Measurements from ENCODE around the gene MLPH. TPM values are rescaled to one million over a fixed set of nuclear protein-coding genes. Genes with fewer than 3 reads are reported as not detected.

The MLPH gene
- total RNA-seq, 2 experiments from 2014 or later: not detected

- CTCF ChIA-PET: interaction anchor here (1.2 to 10.4 kb wide), 3 partner anchors 13 to 86 kb away, joined by 3 to 399 read pairs (median 6); no protein-coding TSS in a partner anchor
- POLR2A ChIA-PET: no interaction called here
- Mint-ChIP-seq H3K9me3 (no peaks in the 10 kb centered on the region), H3K27ac (no peak overlapping the region), H3K4me1 (ENCODE audit: low read depth) (peaks cover 6% of the 10 kb centered on the region), H3K27me3 (peaks cover 16% of the 10 kb centered on the region), H3K36me3 (no peaks in the 10 kb centered on the region), H3K4me3 (no peak overlapping the region)
- intact Hi-C loops (cut with micrococcal nuclease): no loop called here
- DNase-seq: no peak
Measured at GRCh38 chr2:237507512-237507911, 20.5 kb downstream of the MLPH start.

GRCh38 chr2:237508361-237508760, 21.3 kb downstream of the MLPH start:
- POLR2A ChIA-PET: no interaction called here
- CTCF ChIA-PET: interaction anchor here (1.2 to 10.4 kb wide), 3 partner anchors 12 to 87 kb away, joined by 3 to 399 read pairs (median 6); no protein-coding TSS in a partner anchor
- intact Hi-C loops (cut with micrococcal nuclease): no loop called here
- peaks cover 6% of the 10 kb centered on the region for H3K4me1 Mint-ChIP-seq (ENCODE audit: low read depth)
- H3K36me3 Mint-ChIP-seq: no peaks in the 10 kb centered on the region
- peaks cover 16% of the 10 kb centered on the region for H3K27me3 Mint-ChIP-seq
- H3K27ac Mint-ChIP-seq: no peak overlapping the region
- no peak for DNase-seq
- H3K4me3 Mint-ChIP-seq: no peak overlapping the region
- H3K9me3 Mint-ChIP-seq: no peaks in the 10 kb centered on the region

- intact Hi-C loops (cut with micrococcal nuclease): no loop called here
- ChIA-PET CTCF (interaction anchor here (1.4 to 10.4 kb wide), 4 partner anchors 20 to 355 kb away, joined by 3 to 399 read pairs (median 20); no protein-coding TSS in a partner anchor), POLR2A (no interaction called here)
- peaks cover 13% of the 10 kb centered on the region for H3K27me3 Mint-ChIP-seq
- H3K4me1 Mint-ChIP-seq (ENCODE audit: low read depth): peaks cover 6% of the 10 kb centered on the region
- no peak for DNase-seq
- H3K9me3 Mint-ChIP-seq: no peaks in the 10 kb centered on the region
- H3K27ac Mint-ChIP-seq: no peak overlapping the region
- H3K4me3 Mint-ChIP-seq: no peak overlapping the region
- no peaks in the 10 kb centered on the region for H3K36me3 Mint-ChIP-seq
Measured at GRCh38 chr2:237509151-237509550, 22.1 kb downstream of the MLPH start.

- ChIA-PET CTCF (interaction anchor here (0.9 to 10.4 kb wide), 7 partner anchors 8 to 356 kb away, joined by 3 to 399 read pairs (median 4); no protein-coding TSS in a partner anchor), POLR2A (no interaction called here)
- H3K27ac Mint-ChIP-seq: no peak overlapping the region
Measured at GRCh38 chr2:237509905-237510304, 22.9 kb downstream of the MLPH start.

GRCh38 chr2:237510502-237511217, 23.6 kb downstream of the MLPH start:
- no peak overlapping the region for H3K4me3 Mint-ChIP-seq
- ChIA-PET POLR2A (no interaction called here), CTCF (interaction anchor here (0.9 to 10.4 kb wide), 6 partner anchors 9 to 356 kb away, joined by 3 to 399 read pairs (median 6); no protein-coding TSS in a partner anchor)
- H3K4me1 Mint-ChIP-seq (ENCODE audit: low read depth): peaks cover 6% of the 10 kb centered on the region
- no peaks in the 10 kb centered on the region for H3K36me3 Mint-ChIP-seq
- H3K27me3 Mint-ChIP-seq: peaks cover 13% of the 10 kb centered on the region
- no peak for DNase-seq
- H3K27ac Mint-ChIP-seq: no peak overlapping the region
- no peaks in the 10 kb centered on the region for H3K9me3 Mint-ChIP-seq
- intact Hi-C loops (cut with micrococcal nuclease): no loop called here

More at GRCh38 chr2:237509905-237510304, 22.9 kb downstream of the MLPH start:
- Mint-ChIP-seq H3K36me3 (no peaks in the 10 kb centered on the region), H3K27me3 (peaks cover 13% of the 10 kb centered on the region), H3K9me3 (no peaks in the 10 kb centered on the region), H3K4me1 (ENCODE audit: low read depth) (peaks cover 6% of the 10 kb centered on the region), H3K4me3 (no peak overlapping the region)
- intact Hi-C loops (cut with micrococcal nuclease): no loop called here
- DNase-seq: no peak

GRCh38 chr2:237511433-237511832, 24.4 kb downstream of the MLPH start:
- intact Hi-C loops (cut with micrococcal nuclease): no loop called here
- H3K9me3 Mint-ChIP-seq: no peaks in the 10 kb centered on the region
- H3K36me3 Mint-ChIP-seq: no peaks in the 10 kb centered on the region
- no peak overlapping the region for H3K4me3 Mint-ChIP-seq
- peaks cover 13% of the 10 kb centered on the region for H3K27me3 Mint-ChIP-seq
- H3K27ac Mint-ChIP-seq: no peak overlapping the region
- DNase-seq: no peak
- ChIA-PET CTCF (interaction anchor here (1.3 to 10.4 kb wide), 12 partner anchors 10 to 91 kb away, joined by 3 to 399 read pairs (median 15); partner anchors contain the start of gene PRLH), POLR2A (no interaction called here)
- peaks cover 6% of the 10 kb centered on the region for H3K4me1 Mint-ChIP-seq (ENCODE audit: low read depth)

GRCh38 chr2:237511885-237512405, 24.9 kb downstream of the MLPH start:
- no peaks in the 10 kb centered on the region for H3K9me3 Mint-ChIP-seq
- peaks cover 13% of the 10 kb centered on the region for H3K27me3 Mint-ChIP-seq
- H3K27ac Mint-ChIP-seq: no peak overlapping the region
- H3K36me3 Mint-ChIP-seq: no peaks in the 10 kb centered on the region
- intact Hi-C loops (cut with micrococcal nuclease): loop anchor here (1.0 to 2.0 kb wide), 2 partner anchors 60 to 357 kb away; no protein-coding TSS in a partner anchor
- CTCF ChIA-PET: interaction anchor here (0.6 to 10.4 kb wide), 43 partner anchors 8 to 751 kb away, joined by 3 to 399 read pairs (median 6); partner anchors contain the start of genes COPS8, PRLH and RAB17
- no peak overlapping the region for H3K4me3 Mint-ChIP-seq
- POLR2A ChIA-PET: interaction anchor here (0.7 kb wide), 1 partner anchor 60 kb away, joined by 3 read pairs; no protein-coding TSS in a partner anchor
- no peak for DNase-seq
- H3K4me1 Mint-ChIP-seq (ENCODE audit: low read depth): peaks cover 6% of the 10 kb centered on the region

- Mint-ChIP-seq H3K4me3 (no peak overlapping the region), H3K27me3 (peaks cover 6% of the 10 kb centered on the region), H3K4me1 (ENCODE audit: low read depth) (no peaks in the 10 kb centered on the region), H3K9me3 (no peaks in the 10 kb centered on the region), H3K27ac (no peak overlapping the region), H3K36me3 (no peaks in the 10 kb centered on the region)
- intact Hi-C loops (cut with micrococcal nuclease): loop anchor here (1.0 to 2.0 kb wide), 2 partner anchors 59 to 358 kb away; no protein-coding TSS in a partner anchor
- ChIA-PET CTCF (interaction anchor here (0.6 to 10.4 kb wide), 67 partner anchors 8 to 750 kb away, joined by 3 to 399 read pairs (median 4); partner anchors contain the start of genes COPS8, PRLH and RAB17), POLR2A (interaction anchor here (0.7 to 0.9 kb wide), 2 partner anchors 59 kb away, joined by 3 read pairs; no protein-coding TSS in a partner anchor)
- peak; percentile 87 for DNase-seq
Measured at GRCh38 chr2:237512774-237513466, 25.9 kb downstream of the MLPH start.

- Mint-ChIP-seq H3K27me3 (peaks cover 3% of the 10 kb centered on the region), H3K4me1 (ENCODE audit: low read depth) (no peaks in the 10 kb centered on the region), H3K4me3 (no peak overlapping the region), H3K27ac (no peak overlapping the region), H3K9me3 (no peaks in the 10 kb centered on the region), H3K36me3 (no peaks in the 10 kb centered on the region)
- no peak for DNase-seq
- POLR2A ChIA-PET: interaction anchor here (0.9 kb wide), 1 partner anchor 58 kb away, joined by 3 read pairs; no protein-coding TSS in a partner anchor
- intact Hi-C loops (cut with micrococcal nuclease): loop anchor here (2.0 kb wide), 1 partner anchor 359 kb away; no protein-coding TSS in a partner anchor
- CTCF ChIA-PET: interaction anchor here (1.0 to 10.4 kb wide), 17 partner anchors 9 to 750 kb away, joined by 3 to 399 read pairs (median 7); no protein-coding TSS in a partner anchor
Measured at GRCh38 chr2:237513693-237514092, 26.6 kb downstream of the MLPH start.

GRCh38 chr2:237514474-237515130, 27.6 kb downstream of the MLPH start:
- Mint-ChIP-seq H3K4me3 (no peak overlapping the region), H3K9me3 (no peaks in the 10 kb centered on the region), H3K4me1 (ENCODE audit: low read depth) (no peaks in the 10 kb centered on the region), H3K27me3 (peaks cover 3% of the 10 kb centered on the region), H3K27ac (no peak overlapping the region), H3K36me3 (no peaks in the 10 kb centered on the region)
- CTCF ChIA-PET: interaction anchor here (0.6 to 10.4 kb wide), 3 partner anchors 12 to 176 kb away, joined by 3 to 399 read pairs (median 3); no protein-coding TSS in a partner anchor
- POLR2A ChIA-PET: no interaction called here
- intact Hi-C loops (cut with micrococcal nuclease): no loop called here
- DNase-seq: no peak

- CTCF ChIA-PET: interaction anchor here (0.6 to 10.4 kb wide), 4 partner anchors 11 to 177 kb away, joined by 3 to 399 read pairs (median 4); no protein-coding TSS in a partner anchor
- DNase-seq: no peak
- Mint-ChIP-seq H3K36me3 (no peaks in the 10 kb centered on the region), H3K27me3 (peaks cover 3% of the 10 kb centered on the region), H3K27ac (no peak overlapping the region), H3K4me3 (no peak overlapping the region), H3K4me1 (ENCODE audit: low read depth) (no peaks in the 10 kb centered on the region), H3K9me3 (no peaks in the 10 kb centered on the region)
- intact Hi-C loops (cut with micrococcal nuclease): no loop called here
- POLR2A ChIA-PET: no interaction called here
Measured at GRCh38 chr2:237515166-237515565, 28.1 kb downstream of the MLPH start.

Data from activated CD4-positive, alpha-beta memory T cell treated with anti-CD3 and anti-CD28 coated beads for 36 hours (primary cell).